GM12873 (cell line): ENCODE data around the gene ALG14.

Experiments used
- TF ChIP-seq, protein P1 (sequence below): IDR thresholded peaks from 2 replicates; pipeline ENCODE4 v1.5.1; 2012; ENCODE audit warnings: low read depth, mild to moderate bottlenecking, moderate library complexity, low read length, control low read depth; ENCODE audit not compliant: insufficient read depth; ENCODE audit errors: missing control alignments

ALG14 gene

DNA sequence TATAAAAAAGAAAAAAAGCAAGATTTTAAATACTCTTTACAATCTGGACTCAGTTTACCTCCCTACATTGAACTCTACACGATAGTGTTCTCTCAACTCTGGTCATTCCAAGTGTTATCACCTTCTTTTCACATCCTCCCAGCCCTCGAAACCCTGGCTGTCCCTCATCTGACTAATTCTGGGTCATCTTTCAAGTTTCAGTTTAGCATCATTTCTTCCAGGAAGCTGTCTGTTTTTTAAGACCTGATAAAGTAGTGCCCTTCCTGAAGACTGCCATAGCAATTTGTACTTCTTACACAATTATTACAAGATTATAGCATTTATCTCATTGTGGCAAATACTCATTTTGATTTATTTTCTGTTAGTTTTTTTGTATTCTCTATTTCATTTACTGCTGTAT, 1.2 kb downstream of the ALG14 start:
- TF ChIP-seq, protein P1, sequence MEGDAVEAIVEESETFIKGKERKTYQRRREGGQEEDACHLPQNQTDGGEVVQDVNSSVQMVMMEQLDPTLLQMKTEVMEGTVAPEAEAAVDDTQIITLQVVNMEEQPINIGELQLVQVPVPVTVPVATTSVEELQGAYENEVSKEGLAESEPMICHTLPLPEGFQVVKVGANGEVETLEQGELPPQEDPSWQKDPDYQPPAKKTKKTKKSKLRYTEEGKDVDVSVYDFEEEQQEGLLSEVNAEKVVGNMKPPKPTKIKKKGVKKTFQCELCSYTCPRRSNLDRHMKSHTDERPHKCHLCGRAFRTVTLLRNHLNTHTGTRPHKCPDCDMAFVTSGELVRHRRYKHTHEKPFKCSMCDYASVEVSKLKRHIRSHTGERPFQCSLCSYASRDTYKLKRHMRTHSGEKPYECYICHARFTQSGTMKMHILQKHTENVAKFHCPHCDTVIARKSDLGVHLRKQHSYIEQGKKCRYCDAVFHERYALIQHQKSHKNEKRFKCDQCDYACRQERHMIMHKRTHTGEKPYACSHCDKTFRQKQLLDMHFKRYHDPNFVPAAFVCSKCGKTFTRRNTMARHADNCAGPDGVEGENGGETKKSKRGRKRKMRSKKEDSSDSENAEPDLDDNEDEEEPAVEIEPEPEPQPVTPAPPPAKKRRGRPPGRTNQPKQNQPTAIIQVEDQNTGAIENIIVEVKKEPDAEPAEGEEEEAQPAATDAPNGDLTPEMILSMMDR, result no peak

DNA sequence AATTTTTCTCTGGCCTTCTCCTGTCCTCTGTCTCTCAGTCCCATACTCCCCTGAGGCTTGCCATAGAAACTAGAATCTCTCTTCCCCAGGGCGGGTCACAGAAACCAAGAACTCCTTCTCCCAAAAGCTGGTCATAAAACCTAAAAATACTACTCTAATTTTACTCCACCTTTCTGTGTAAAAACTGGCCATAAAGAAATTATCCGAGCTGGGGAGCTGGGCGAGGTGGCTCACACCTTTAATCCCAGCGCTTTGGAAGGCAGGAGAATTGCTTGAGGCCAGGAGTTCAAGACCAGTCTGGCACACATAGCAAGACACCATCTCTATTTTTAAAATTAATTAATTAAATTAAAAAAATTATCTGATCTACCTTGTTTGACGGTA, 3.0 kb downstream of the ALG14 start:
- TF ChIP-seq, protein P1, result no peak

DNA sequence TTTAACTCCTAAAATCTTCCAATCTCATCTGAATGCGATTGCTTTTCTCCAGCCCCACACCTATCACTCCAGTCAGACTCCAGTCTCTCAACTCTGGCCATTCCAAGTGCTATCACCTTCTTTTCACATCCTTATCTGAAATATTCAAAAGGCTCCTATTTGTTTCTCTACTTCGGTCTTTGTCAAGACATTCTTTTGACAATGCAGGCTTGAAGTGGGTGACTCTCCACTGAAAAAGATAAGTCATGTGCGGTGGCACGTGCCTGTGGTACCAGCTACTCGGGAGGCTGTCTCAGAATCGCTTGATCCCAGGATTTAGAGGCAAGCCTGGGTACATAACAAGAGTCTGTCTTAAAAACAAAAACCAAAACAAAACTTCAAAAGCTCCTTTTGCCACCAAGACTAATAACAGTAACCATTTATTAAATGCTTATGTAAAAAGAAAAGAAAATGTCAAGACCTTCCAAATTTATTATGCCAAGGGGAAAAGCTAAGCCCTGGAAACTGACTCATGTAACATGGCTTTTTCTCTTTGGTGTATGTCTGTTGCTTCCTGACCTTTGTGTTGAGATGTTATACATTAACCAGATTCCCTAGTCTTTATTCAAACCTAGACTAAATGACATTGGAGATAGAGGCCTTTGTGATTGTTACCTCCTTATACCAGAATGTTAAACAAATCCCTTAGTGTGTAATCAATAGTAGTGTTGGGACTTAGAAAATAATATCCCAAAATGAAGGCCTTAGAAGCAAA, 3.6 kb downstream of the ALG14 start:
- TF ChIP-seq, protein P1, result no peak

DNA sequence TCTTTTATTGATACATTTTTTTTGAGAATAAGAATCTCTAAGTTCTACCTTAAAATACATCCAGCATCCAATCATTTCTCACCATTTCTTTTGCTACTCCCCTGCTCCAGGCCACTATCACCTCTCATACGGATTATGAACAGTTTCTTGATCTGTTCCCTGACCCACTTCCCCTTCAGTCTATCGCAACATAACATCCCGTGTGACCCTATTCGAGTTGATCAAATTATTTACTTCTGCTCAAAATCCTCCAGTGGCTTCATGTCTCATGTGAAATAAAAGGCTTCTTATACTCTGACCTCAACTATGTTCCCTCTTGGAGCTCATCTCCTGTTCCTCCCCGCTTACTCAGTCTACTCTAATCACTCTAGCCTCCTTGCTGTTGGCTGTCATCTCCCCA, 5.2 kb downstream of the ALG14 start:
- TF ChIP-seq, protein P1, result no peak

DNA sequence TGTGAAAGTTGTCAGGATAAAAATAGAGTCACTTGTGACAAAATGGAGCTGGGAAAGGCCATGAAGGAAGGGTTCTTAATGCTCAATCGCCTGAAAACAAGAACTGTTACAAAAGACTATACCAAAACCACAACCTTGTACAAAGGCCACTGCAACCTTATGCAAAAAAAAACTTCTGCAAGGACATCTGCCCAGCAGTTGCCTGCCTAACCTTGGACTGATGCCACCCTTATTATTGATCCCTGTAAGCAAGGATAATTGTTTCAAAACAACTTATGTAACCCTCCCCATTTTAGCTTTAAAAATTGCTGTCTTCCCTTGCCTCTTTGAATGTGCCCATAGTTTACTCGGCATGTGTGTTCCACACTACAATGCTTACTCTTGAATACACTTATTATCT, 5.7 kb downstream of the ALG14 start:
- TF ChIP-seq, protein P1, result no peak

DNA sequence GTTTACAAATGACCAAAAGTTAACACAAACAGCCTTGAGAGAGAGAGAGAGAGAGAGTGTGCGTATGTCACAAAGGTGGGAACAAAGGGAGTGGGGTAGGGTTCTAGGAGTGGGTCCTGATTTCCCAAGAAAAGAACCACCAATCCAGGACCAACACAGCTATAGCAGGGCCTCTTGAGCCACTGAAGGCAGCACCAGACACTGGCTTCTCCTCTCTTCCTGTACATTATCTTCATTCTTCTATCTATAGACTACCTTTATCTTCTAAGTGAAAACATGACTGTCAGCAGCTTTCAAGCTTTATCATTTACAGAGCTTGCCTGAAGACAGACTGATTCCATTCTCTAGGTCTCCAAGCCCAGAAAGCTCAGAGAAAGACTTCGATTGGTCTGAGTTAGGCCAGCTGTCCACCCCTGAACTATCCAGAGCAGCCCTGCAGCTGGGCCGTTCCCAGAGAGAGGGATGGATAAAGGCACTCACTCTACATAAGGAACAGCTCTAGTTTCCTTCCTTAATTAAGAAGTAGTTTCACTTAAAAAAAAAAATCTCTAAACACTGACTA, 11.2 kb downstream of the ALG14 start:
- TF ChIP-seq, protein P1, result no peak

DNA sequence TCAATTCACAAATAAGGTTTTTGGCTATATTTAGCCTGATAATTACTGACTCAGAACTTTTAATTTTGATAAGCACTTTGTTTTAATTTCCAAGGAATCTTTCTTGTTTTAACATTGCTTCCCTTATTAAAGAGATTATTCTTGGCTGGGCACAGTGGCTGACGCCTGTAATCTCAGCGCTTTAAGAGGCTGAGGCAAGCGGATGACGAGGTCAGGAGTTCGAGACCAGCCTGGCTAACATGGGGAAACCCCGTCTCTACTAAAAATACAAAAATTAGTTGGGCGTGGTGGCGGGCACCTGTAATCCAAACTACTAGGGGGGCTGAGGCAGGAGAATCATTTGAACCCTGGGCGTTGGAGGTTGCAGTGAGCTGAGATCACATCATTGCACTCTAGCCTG, 13.8 kb downstream of the ALG14 start:
- TF ChIP-seq, protein P1, result no peak
